Measurements from ENCODE around the gene NETO2. TPM values are rescaled to one million over a fixed set of nuclear protein-coding genes. Genes with fewer than 3 reads are reported as not detected.
"Not testable (repeated sequence)": the region's sequence is repeated elsewhere in the genome, so short reads cannot be mapped to it uniquely, and the experiment has no call there.

NETO2 gene
- total and polyA plus RNA-seq, 5 experiments from 2014 or later: 0.29 to 0.91 (median 0.38) TPM; not detected in 2

- DNase-seq (no peak), ATAC-seq (no peak)
- H3K4me1 Mint-ChIP-seq: peaks cover 0 to 7% (median 0%) of the 10 kb centered on the region in 4 donors
- H3K9me3 Mint-ChIP-seq: no peaks in the 10 kb centered on the region
- H3K4me3 Mint-ChIP-seq: no peak overlapping the region
- no peak overlapping the region for H3K27ac Mint-ChIP-seq
- peaks cover 0 to 3% (median 0%) of the 10 kb centered on the region in 5 donors for H3K27me3 Mint-ChIP-seq
- H3K36me3 Mint-ChIP-seq: no peaks in the 10 kb centered on the region
- POLR2A ChIA-PET: no interaction called here
Observed at GRCh38 chr16:47072158-47072557, 71.6 kb downstream of the NETO2 start.

- Mint-ChIP-seq H3K9me3 (no peaks in the 10 kb centered on the region), H3K27ac (no peak overlapping the region), H3K4me1 (peaks cover 0 to 7% (median 0%) of the 10 kb centered on the region in 4 donors), H3K4me3 (no peak overlapping the region), H3K27me3 (peaks cover 0 to 3% (median 0%) of the 10 kb centered on the region in 5 donors), H3K36me3 (no peaks in the 10 kb centered on the region)
- POLR2A ChIA-PET: no interaction called here
- ATAC-seq (no peak), DNase-seq (no peak)
Observed at GRCh38 chr16:47069841-47070584, 73.7 kb downstream of the NETO2 start.

GRCh38 chr16:47069313-47069712 is 74.4 kb downstream of the NETO2 start:
- ATAC-seq (no peak), DNase-seq (no peak)
- peaks cover 0 to 3% (median 0%) of the 10 kb centered on the region in 5 donors for H3K27me3 Mint-ChIP-seq
- H3K36me3 Mint-ChIP-seq: no peaks in the 10 kb centered on the region
- H3K4me3 Mint-ChIP-seq: no peak overlapping the region
- H3K27ac Mint-ChIP-seq: peak overlapping the region in 1 of 10 donors; percentile 34
- peaks cover 0 to 7% (median 0%) of the 10 kb centered on the region in 4 donors for H3K4me1 Mint-ChIP-seq
- peaks cover 0 to 2% (median 0%) of the 10 kb centered on the region in 9 donors for H3K9me3 Mint-ChIP-seq
- POLR2A ChIA-PET: no interaction called here

GRCh38 chr16:47067203-47067602 is 76.5 kb downstream of the NETO2 start:
- DNase-seq (no peak), ATAC-seq (no peak)
- H3K36me3 Mint-ChIP-seq: peaks cover 0 to 8% (median 0%) of the 10 kb centered on the region in 3 donors
- POLR2A ChIA-PET: no interaction called here
- no peak overlapping the region for H3K4me3 Mint-ChIP-seq
- peaks cover 0 to 12% (median 6%) of the 10 kb centered on the region in 9 donors for H3K9me3 Mint-ChIP-seq
- peak overlapping the region in 1 of 10 donors; percentile 32 for H3K27ac Mint-ChIP-seq
- peaks cover 0 to 7% (median 0%) of the 10 kb centered on the region in 4 donors for H3K4me1 Mint-ChIP-seq
- peaks cover 0 to 3% (median 0%) of the 10 kb centered on the region in 5 donors for H3K27me3 Mint-ChIP-seq

- Mint-ChIP-seq H3K36me3 (peaks cover 0 to 8% (median 0%) of the 10 kb centered on the region in 3 donors), H3K27me3 (peaks cover 0 to 3% (median 0%) of the 10 kb centered on the region in 5 donors), H3K4me1 (peaks cover 0 to 7% (median 0%) of the 10 kb centered on the region in 4 donors), H3K27ac (no peak overlapping the region), H3K9me3 (peaks cover 0 to 13% (median 6%) of the 10 kb centered on the region in 9 donors), H3K4me3 (no peak overlapping the region)
- POLR2A ChIA-PET: no interaction called here
- DNase-seq (no peak), ATAC-seq (no peak)
Observed at GRCh38 chr16:47065766-47066688, 77.7 kb downstream of the NETO2 start.

DNA sequence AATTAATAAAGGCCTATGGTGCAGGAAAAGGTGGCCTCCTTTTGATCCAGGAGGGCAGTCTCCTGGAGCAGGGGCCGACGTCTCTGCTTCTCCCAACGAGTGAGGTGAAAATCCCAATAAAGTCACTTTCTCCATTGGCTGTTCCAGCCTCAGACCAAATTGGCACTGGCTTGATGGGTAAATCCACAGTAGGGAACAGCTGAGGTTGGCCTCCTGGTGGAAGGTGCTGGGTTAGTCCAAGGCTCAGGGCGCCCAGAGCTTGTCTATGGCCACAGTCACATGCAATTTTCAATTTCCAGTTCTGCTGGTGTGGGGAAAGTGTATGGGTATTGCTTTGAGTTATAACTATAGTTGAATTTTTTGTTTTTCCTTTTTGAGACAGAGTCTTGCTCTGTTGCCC is 79.0 kb downstream of the NETO2 start:
- Mint-ChIP-seq H3K9me3 (peaks cover 0 to 13% (median 6%) of the 10 kb centered on the region in 9 donors), H3K27ac (no peak overlapping the region), H3K4me1 (peaks cover 0 to 5% (median 0%) of the 10 kb centered on the region in 4 donors)

DNA sequence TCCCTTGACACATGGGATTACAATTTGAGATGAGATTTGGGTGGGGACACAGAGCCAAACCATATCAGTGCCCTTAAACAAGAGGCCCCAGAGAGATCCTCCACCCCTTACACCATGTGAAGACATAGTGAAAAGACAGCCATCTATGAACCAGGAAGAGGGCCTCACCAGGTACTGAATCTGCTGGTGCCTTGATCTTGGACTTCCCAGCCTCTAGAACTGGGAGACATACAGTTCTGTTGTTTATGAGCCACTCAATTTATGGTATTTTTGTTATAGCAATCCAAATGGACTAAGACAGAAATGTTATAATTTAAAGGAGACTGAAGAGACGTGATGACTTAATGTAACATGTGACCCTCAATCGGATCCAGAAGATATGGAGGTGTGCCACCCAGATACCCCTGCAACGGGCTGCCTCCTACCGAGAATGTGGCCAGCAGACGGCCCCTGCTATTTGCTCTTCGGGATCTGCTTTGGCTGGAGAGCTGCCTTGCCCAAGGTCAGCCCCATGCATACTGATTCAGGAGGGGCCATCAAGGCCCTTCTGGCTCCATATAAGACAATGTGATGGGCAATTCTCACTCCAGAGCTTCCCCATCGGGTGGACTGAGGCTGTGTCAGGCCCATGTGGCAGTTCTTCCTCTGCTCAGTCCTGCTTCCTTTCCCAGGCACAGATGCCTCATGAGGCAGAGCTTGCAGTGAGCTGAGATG is 80.6 kb downstream of the NETO2 start:
- POLR2A ChIA-PET: no interaction called here
- no peak for ATAC-seq
- Mint-ChIP-seq H3K36me3 (peaks cover 0 to 8% (median 0%) of the 10 kb centered on the region in 3 donors), H3K27ac (no peak overlapping the region), H3K9me3 (peaks cover 0 to 13% (median 6%) of the 10 kb centered on the region in 9 donors), H3K27me3 (peaks cover 0 to 8% (median 0%) of the 10 kb centered on the region in 5 donors), H3K4me1 (no peaks in the 10 kb centered on the region), H3K4me3 (no peak overlapping the region)
- DNase-seq: no peak

More for the DNA sequence above, 79.0 kb downstream of the NETO2 start:
- Mint-ChIP-seq H3K36me3 (peaks cover 0 to 8% (median 0%) of the 10 kb centered on the region in 3 donors), H3K27me3 (peaks cover 0 to 5% (median 0%) of the 10 kb centered on the region in 5 donors), H3K4me3 (no peak overlapping the region)
- POLR2A ChIA-PET: no interaction called here
- DNase-seq: no peak
- no peak for ATAC-seq

DNA sequence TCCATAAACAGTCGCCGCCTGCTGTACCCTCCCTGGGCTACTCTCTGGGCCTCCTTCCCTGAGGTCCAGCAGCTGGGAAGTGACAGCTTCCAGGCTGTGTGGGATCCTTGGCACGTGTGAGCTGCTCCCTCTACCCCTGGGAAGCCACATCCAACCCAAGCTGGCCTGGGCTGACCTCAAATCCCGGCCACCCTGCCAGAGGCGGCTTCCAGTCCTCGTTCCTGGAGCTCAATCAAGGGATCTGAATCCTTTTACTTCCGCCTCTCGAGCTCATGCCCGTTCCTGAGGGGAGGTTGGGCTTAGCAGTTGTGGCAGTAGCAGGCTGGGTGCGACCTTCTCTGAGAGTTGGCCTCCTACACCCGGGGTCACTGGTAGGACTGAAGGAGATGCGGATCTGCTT is 82.5 kb downstream of the NETO2 start:
- ATAC-seq (no peak), DNase-seq (no peak)
- Mint-ChIP-seq H3K27me3 (peaks cover 0 to 9% (median 1%) of the 10 kb centered on the region in 5 donors), H3K4me3 (no peak overlapping the region), H3K27ac (no peak overlapping the region), H3K4me1 (no peaks in the 10 kb centered on the region), H3K9me3 (peaks cover 0 to 13% (median 6%) of the 10 kb centered on the region in 9 donors), H3K36me3 (peaks cover 0 to 8% (median 0%) of the 10 kb centered on the region in 3 donors)
- POLR2A ChIA-PET: no interaction called here

DNA sequence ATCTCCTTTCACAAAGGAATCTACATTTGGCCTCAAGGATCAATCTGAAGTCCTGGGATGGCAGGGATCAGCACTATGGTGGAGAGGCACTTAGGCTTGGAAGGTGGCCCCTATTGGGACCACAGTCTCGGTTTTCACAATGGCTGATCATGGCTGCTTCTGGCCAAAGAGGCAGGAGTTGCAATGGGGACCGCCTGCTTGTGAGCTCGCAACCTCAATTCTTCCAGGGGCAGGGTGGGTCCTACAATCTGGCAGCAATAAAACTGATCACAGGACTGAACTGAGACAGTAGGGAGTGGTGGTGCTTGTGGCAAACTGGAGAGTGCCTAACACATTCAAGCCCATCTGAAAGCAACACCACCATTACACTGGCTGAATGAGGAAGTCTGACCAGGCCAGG is 83.1 kb downstream of the NETO2 start:
- Mint-ChIP-seq H3K4me1 (no peaks in the 10 kb centered on the region), H3K36me3 (peaks cover 0 to 8% (median 0%) of the 10 kb centered on the region in 3 donors), H3K27me3 (peaks cover 0 to 9% (median 1%) of the 10 kb centered on the region in 5 donors), H3K4me3 (no peak overlapping the region), H3K9me3 (peaks cover 0 to 13% (median 6%) of the 10 kb centered on the region in 9 donors), H3K27ac (no peak overlapping the region)
- no peak for DNase-seq
- no peak for ATAC-seq
- POLR2A ChIA-PET: no interaction called here

DNA sequence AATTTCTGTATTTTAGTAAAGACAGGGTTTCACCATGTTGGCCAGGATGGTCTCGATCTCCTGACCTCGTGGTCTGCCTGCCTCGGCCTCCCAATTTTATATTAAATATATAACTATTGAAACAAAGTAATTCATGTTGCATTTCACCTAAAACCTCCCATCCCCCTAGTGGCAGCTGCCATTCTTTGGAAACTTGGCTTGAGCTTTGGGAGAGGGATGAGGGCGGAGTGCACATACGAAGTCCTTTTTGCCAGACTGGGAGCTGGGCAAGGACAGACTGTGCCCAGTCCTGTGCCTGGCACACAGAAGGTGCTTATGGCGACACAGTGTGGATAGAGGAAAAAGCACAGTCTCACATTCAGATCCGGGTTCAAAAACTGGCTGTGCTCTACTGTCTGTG is 83.8 kb downstream of the NETO2 start:
- Mint-ChIP-seq H3K36me3 (peaks cover 0 to 8% (median 0%) of the 10 kb centered on the region in 3 donors), H3K27ac (no peak overlapping the region), H3K4me3 (no peak overlapping the region), H3K9me3 (peaks cover 0 to 13% (median 6%) of the 10 kb centered on the region in 9 donors), H3K4me1 (no peaks in the 10 kb centered on the region), H3K27me3 (peaks cover 0 to 9% (median 1%) of the 10 kb centered on the region in 5 donors)
- ATAC-seq: no peak
- POLR2A ChIA-PET: no interaction called here
- DNase-seq: no peak

- Mint-ChIP-seq H3K9me3 (peaks cover 0 to 13% (median 4%) of the 10 kb centered on the region in 9 donors), H3K27me3 (peaks cover 0 to 10% (median 1%) of the 10 kb centered on the region in 5 donors)
- H3K4me3 Mint-ChIP-seq, ATAC-seq, H3K36me3 Mint-ChIP-seq, H3K4me1 Mint-ChIP-seq, H3K27ac Mint-ChIP-seq, DNase-seq, POLR2A ChIA-PET: not testable (repeated sequence)
Observed at GRCh38 chr16:47059130-47059529, 84.6 kb downstream of the NETO2 start.

Measured in naive thymus-derived CD8-positive, alpha-beta T cell (primary cell).